PFSK-1 (cell line): Measurements from ENCODE around the gene MTUS2.

Experiments
- FOXP2 ChIP-seq: optimal IDR thresholded peaks from 2 replicates; pipeline ENCODE3; 2011; ENCODE audit warnings: borderline replicate concordance, control low read depth, inconsistent platforms; ENCODE audit not compliant: insufficient read depth; ENCODE audit errors: extremely low read length, extremely low read depth
- POLR2AphosphoS5 ChIP-seq: IDR thresholded peaks from 2 replicates; pipeline ENCODE4 v1.6.1; 2012; ENCODE audit warnings: low read depth, mild to moderate bottlenecking, control low read depth, low read length, moderate library complexity
- SIN3A ChIP-seq: IDR thresholded peaks from 2 replicates; pipeline ENCODE4 v1.6.1; 2012; ENCODE audit warnings: mild to moderate bottlenecking, low read length, moderate library complexity, borderline replicate concordance; ENCODE audit not compliant: insufficient read depth
- TAF1 ChIP-seq: IDR thresholded peaks from 2 replicates; pipeline ENCODE4 v1.6.1; 2012; ENCODE audit warnings: low read length, control low read depth, borderline replicate concordance; ENCODE audit not compliant: insufficient read depth
- TF ChIP-seq, protein P1 (sequence below), 2 experiments: IDR thresholded peaks; 2 replicates each; pipeline versions ENCODE4 v1.6.1 to v1.8.0; 2011 to 2012; ENCODE audit warnings: low read depth in 2 of 2, low read length in 2 of 2, control low read depth in 1 of 2, inconsistent platforms in 1 of 2, mild to moderate bottlenecking in 1 of 2, moderate library complexity in 1 of 2; ENCODE audit not compliant: insufficient read depth in 1 of 2

- no peak for TF ChIP-seq POLR2AphosphoS5
- TF ChIP-seq, protein P1, sequence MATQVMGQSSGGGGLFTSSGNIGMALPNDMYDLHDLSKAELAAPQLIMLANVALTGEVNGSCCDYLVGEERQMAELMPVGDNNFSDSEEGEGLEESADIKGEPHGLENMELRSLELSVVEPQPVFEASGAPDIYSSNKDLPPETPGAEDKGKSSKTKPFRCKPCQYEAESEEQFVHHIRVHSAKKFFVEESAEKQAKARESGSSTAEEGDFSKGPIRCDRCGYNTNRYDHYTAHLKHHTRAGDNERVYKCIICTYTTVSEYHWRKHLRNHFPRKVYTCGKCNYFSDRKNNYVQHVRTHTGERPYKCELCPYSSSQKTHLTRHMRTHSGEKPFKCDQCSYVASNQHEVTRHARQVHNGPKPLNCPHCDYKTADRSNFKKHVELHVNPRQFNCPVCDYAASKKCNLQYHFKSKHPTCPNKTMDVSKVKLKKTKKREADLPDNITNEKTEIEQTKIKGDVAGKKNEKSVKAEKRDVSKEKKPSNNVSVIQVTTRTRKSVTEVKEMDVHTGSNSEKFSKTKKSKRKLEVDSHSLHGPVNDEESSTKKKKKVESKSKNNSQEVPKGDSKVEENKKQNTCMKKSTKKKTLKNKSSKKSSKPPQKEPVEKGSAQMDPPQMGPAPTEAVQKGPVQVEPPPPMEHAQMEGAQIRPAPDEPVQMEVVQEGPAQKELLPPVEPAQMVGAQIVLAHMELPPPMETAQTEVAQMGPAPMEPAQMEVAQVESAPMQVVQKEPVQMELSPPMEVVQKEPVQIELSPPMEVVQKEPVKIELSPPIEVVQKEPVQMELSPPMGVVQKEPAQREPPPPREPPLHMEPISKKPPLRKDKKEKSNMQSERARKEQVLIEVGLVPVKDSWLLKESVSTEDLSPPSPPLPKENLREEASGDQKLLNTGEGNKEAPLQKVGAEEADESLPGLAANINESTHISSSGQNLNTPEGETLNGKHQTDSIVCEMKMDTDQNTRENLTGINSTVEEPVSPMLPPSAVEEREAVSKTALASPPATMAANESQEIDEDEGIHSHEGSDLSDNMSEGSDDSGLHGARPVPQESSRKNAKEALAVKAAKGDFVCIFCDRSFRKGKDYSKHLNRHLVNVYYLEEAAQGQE (IDR thresholded peaks at IDR 0.05; ENCODE audit: insufficient read depth in 1 of 2, low read depth in 2 of 2, low read length in 2 of 2): no peak
- no peak for TF ChIP-seq TAF1
- no peak for TF ChIP-seq SIN3A
- TF ChIP-seq FOXP2: no peak
Observed at GRCh38 chr13:28976636-28977035, 156.5 kb downstream of the MTUS2 start.
